Cerebellar cortex (tissue), 1 donor: ENCODE data around the gene FAM161A.
"Not testable (repeated sequence)": the region's sequence is repeated elsewhere in the genome, so short reads cannot be mapped to it uniquely, and the experiment has no call there.

Source experiments
- DNase-seq: peaks from one replicate; pipeline ENCODE4 v3.0.0-alpha.2; 2015; ENCODE audit warnings: low spot score

Gene FAM161A, protein sequence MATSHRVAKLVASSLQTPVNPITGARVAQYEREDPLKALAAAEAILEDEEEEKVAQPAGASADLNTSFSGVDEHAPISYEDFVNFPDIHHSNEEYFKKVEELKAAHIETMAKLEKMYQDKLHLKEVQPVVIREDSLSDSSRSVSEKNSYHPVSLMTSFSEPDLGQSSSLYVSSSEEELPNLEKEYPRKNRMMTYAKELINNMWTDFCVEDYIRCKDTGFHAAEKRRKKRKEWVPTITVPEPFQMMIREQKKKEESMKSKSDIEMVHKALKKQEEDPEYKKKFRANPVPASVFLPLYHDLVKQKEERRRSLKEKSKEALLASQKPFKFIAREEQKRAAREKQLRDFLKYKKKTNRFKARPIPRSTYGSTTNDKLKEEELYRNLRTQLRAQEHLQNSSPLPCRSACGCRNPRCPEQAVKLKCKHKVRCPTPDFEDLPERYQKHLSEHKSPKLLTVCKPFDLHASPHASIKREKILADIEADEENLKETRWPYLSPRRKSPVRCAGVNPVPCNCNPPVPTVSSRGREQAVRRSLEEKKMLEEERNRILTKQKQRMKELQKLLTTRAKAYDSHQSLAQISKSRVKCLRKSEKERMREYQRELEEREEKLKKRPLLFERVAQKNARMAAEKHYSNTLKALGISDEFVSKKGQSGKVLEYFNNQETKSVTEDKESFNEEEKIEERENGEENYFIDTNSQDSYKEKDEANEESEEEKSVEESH

DNA sequence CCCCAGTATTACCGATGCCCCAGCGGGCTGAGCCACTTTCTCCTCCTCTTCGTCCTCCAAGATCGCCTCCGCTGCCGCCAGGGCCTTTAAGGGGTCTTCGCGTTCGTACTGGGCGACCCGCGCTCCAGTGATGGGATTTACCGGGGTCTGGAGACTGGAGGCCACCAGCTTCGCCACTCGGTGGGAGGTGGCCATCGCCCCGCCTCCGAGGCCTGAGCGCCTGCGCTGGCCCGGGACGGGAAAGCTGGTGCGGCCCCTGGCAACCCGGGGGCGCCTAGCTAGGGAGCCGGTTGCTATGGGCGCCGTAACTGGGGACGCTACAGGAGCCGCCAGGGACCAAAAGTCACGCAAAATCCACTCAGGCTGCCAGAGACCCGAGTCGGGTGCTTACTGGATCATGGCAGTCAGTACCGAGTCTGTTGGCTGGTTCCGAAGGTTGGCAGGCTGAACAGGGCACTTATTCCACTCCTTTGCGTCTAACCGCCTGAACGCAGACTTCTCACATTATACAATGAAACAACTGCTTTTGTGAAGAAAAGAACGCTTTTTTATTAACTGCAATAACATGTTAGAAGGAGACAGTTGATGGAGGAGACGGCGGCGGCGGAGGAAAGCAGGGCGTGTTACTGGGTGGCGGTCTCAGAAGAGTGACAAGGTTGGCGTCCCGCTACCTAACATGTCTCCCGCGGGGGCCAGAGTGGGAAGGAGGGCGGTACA lies at the start of gene FAM161A:
FAM161A (minus strand) TSS at position 214 of the 717 bp plus-strand sequence; CDS start at position 195, 19 bp downstream.
- DNase-seq, result peak; percentile 89

GRCh38 chr2:61900281-61900680 lies 46.4 kb upstream of the FAM161A start:
- DNase-seq, result no peak

GRCh38 chr2:61898810-61899209 lies 45.0 kb upstream of the FAM161A start:
- DNase-seq, result no peak

GRCh38 chr2:61888267-61889055 lies 34.6 kb upstream of the FAM161A start, which contains the start of gene CCT4:
TSS of gene CCT4 (minus strand) at chr2:61888656. CDS start at chr2:61888507, 149 bp downstream.
- DNase-seq, result peak; percentile 82

DNA sequence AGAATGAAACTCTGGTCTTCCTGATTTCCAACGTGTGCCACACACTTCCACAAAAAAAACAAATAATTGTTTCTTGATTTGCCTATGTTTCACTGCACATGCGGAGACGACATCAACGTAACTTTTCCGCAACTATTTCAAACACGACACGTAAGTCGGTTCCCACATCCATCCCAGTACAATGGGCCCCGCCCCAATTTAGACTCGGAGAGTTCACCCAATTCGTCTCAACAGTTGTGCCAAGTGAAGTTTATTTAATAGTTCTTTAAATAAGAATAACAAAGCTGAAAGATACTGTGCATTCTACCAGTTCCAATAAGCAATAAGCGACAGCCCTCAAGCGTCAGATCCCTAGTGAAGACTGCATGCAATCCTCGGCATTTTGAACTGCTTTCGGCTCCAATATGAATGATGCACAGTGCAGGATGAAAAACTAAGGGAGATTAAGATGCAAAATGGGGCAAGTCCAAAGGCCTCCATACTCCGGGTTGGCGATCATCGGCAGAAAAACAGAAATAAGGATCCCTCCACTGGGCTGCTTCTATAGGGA lies 33.9 kb upstream of the FAM161A start:
- no peak for DNase-seq

DNA sequence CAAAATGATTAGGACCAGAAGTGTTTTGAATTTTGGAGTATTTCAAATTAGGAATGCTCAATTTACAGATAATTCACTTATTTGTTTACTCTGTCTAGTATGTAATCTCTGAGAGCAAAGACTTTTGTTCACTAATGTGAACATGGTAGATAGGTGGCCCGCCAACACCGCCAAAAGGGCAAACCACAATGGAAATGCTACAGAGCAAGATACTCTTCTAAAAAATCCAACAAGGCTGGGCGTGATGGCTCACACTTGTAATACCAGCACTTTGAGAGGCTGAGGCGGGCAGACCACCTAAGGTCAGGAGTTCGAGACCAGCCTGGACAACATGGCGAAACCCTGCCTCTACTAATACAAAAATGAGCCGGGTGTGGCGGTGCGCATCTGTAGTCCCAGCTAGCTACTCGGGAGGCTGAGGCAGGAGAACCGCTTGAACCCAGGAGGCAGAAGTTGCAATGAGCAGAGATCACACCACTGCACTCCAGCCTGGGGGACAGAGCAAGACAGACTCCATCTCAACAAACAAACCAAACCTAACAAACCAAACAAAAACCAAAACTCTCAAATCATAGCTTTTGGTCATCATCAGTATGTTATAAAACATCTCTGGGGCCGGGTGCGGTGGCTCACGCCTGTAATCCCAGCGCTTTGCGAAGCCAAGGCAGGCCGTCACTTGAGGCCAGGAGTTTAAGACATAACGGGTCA lies 32.2 kb upstream of the FAM161A start:
- DNase-seq, result no peak

GRCh38 chr2:61882850-61883249 lies 29.0 kb upstream of the FAM161A start:
- DNase-seq, result no peak

- DNase-seq, result not testable (repeated sequence)
These were observed 25.5 kb upstream of the FAM161A start for GRCh38 chr2:61879351-61879750.

- no peak for DNase-seq
These were observed 24.9 kb upstream of the FAM161A start for GRCh38 chr2:61878761-61879160.

DNA sequence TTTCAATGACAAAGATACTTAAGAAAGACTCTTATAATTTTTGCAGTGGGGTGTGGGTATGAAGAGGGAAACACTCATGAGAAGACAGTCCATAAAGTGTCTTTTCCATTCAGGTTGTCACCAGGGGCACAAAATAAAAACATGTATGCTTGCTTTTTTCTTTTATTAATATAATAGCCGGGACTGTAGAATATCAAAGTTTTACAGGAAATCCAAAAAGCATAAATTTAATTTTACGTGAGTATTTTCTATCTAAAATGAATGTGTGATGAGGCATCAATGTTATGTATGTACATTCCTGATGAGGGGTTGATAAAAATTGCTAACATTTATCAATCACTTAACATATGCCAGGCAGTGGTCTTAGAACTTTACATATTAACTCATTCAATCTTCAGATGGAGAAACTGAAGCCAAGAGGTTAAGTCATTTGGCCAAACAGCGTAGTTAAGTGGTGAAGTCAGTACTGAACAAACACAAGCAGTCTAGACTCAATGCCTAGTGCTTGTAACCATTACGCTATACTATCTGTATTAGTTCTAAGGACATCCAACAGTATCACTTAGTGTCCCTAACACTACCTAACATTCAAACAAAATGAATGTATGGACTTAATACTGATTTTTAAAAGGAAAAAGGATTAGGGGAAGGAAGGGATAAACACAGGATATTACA lies 23.8 kb upstream of the FAM161A start:
- DNase-seq, result no peak

- DNase-seq, result no peak
These were observed 22.5 kb upstream of the FAM161A start for GRCh38 chr2:61876400-61876799.

GRCh38 chr2:61866482-61867089 lies 12.7 kb upstream of the FAM161A start:
- DNase-seq, result not testable (repeated sequence)

GRCh38 chr2:61862085-61862484 lies 8.2 kb upstream of the FAM161A start:
- DNase-seq, result no peak

GRCh38 chr2:61857224-61857623 lies 3.4 kb upstream of the FAM161A start:
- no peak for DNase-seq

DNA sequence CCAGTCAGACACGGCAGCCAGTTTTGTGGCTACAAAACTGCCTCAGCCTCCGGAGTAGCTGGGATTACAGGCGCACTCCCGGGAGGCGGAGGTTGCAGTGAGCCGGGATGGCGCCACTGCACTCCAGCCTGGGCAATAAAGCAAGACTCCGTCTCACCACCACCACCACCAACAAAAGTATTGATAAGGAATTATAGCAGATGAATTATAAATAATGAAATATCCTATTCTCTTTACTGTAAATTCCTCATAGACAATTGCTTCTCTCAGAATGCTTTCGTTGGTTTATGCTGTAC lies 1.4 kb upstream of the FAM161A start:
- no peak for DNase-seq

DNA sequence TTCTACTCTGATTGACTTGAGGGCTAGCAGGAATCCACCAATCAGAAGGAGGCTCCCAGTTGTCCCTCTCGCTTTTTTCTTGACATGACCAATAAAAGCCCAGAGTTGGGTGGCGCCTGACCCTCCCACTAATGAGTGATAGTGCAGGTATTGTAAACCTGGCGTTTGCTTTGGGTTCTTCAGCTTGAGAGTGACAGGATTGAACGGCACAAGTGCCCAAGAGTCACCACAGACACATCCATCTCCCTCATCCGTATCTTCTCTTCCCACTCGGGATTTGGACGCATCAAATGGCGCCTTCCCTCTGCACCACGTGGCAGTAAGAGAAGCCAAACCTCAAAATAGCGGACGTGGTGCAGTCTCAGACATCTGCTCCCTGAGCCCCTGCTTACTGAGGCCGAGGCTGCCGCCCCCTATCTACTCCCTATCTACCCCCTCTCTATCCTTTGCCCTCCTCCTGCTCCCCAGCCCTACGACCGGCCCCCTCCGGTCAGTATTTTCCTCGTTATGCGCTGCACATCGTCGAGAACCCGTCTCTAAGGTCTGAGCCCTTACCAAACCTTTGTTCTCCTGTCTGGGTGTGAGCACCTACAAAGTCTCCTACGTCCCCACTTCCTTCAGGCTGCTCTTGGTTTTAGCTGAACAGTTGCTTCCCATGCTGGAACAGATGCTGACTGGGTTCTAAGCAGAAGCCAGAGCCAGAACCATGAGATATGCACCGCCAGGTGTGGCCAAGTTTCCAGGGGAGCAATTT lies 881 bp upstream of the FAM161A start:
- DNase-seq, result peak; percentile 100

- DNase-seq, result peak; percentile 55
These were observed 594 bp downstream of the FAM161A start for GRCh38 chr2:61853086-61853846.

GRCh38 chr2:61851270-61851669 lies 2.6 kb downstream of the FAM161A start:
- not testable (repeated sequence) for DNase-seq
